Esophagus squamous epithelium (tissue), 4 donors: ENCODE measurements around the gene TRABD2A.

Experiments
- POLR2A ChIP-seq, 4 donors: fragments of 450-650 bp; IDR thresholded peaks; one replicate each; pipeline ENCODE4 v1.6.1; 2017; ENCODE audit warnings: antibody characterized with exemption in 4 of 4, mild to moderate bottlenecking in 4 of 4, moderate library complexity in 3 of 4
- TF ChIP-seq, protein P1 (sequence below), 6 experiments: fragments of 450-650 bp in 4 of 6; fragments of 200-600 bp in 2 of 6; sonication (generic) in 2 of 6; IDR thresholded peaks; one replicate each; pipeline ENCODE4 v1.5.1; 2016 to 2019; ENCODE audit warnings: antibody characterized with exemption in 6 of 6, mild to moderate bottlenecking in 4 of 6, moderate library complexity in 4 of 6

DNA sequence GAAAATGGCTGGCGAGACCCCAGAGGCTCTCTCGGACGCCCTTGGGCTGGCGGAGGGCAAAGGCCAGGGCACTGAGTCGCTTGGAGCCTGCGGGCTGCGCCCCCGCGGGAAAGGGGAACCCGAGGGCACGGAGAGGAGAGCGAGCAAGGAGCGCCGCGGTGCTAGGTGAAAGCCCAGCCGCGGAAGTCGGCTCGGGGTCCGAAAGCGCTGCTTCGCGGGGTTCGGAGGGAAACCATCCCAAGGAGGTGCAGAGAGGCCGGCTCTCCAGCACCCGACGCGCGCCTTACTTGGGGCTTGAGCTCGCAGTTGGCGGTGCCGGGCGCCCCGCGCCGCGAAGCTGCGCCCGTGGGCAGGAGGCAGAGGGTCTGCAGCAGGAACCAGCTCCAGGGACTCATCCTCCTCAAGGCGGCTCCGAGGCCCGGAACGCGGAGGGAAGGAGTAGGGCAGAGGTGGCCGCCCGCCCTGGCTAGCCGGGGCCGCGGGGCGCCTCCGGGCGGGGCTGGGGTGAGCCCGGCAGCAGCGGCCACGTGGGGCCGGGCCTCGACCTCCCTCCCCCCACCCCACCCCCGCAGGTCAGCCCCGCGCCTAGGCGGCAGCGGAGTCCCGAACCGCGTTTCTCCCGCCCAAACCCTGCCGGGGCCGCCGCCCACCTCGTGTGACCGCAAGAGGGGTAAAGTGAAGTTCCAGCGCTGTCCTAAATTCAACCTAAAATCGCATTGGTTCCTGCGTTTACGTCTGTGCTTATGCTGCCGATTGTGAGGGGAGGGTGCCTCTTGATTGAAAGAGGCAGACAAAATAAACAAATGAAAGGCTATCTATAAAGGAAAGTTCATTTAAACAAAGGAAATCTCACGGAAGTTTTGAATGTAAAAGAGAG is at the start of gene TRABD2A:
- TF ChIP-seq, protein P1, sequence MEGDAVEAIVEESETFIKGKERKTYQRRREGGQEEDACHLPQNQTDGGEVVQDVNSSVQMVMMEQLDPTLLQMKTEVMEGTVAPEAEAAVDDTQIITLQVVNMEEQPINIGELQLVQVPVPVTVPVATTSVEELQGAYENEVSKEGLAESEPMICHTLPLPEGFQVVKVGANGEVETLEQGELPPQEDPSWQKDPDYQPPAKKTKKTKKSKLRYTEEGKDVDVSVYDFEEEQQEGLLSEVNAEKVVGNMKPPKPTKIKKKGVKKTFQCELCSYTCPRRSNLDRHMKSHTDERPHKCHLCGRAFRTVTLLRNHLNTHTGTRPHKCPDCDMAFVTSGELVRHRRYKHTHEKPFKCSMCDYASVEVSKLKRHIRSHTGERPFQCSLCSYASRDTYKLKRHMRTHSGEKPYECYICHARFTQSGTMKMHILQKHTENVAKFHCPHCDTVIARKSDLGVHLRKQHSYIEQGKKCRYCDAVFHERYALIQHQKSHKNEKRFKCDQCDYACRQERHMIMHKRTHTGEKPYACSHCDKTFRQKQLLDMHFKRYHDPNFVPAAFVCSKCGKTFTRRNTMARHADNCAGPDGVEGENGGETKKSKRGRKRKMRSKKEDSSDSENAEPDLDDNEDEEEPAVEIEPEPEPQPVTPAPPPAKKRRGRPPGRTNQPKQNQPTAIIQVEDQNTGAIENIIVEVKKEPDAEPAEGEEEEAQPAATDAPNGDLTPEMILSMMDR (IDR thresholded peaks at IDR 0.05), result no peak
- TF ChIP-seq POLR2A (IDR thresholded peaks at IDR 0.05), result no peak
